ENCODE measurements around the gene MRPL20.
"Not testable (repeated sequence)": the region's sequence is repeated elsewhere in the genome, so short reads cannot be mapped to it uniquely, and the experiment has no call there.

MRPL20 gene

GRCh38 chr1:1406101-1406820 is 832 bp downstream of the MRPL20 start:
- DNase-seq (ENCODE audit: low read depth), result no peak

GRCh38 chr1:1403653-1404052 is 3.4 kb downstream of the MRPL20 start:
- DNase-seq (ENCODE audit: low read depth), result no peak

GRCh38 chr1:1402901-1403392 is 4.1 kb downstream of the MRPL20 start:
- not testable (repeated sequence) for DNase-seq (ENCODE audit: low read depth)

- no peak for DNase-seq (ENCODE audit: low read depth)
These were observed 4.8 kb downstream of the MRPL20 start for GRCh38 chr1:1402072-1402900.

GRCh38 chr1:1401457-1402010 is 5.6 kb downstream of the MRPL20 start:
- DNase-seq (ENCODE audit: low read depth), result no peak

- DNase-seq (ENCODE audit: low read depth), result no peak
These were observed 6.3 kb downstream of the MRPL20 start for GRCh38 chr1:1400576-1401456.

GRCh38 chr1:1399872-1400575 is 7.1 kb downstream of the MRPL20 start:
- DNase-seq (ENCODE audit: low read depth), result no peak

GRCh38 chr1:1399187-1399871 is 7.8 kb downstream of the MRPL20 start, which contains the start of gene CCNL2:
Gene CCNL2, minus strand, starts transcription at chr1:1399335. Its CDS starts 29 bp downstream, at chr1:1399306.
- DNase-seq (ENCODE audit: low read depth), result peak; percentile 100

GRCh38 chr1:1398677-1399186 is 8.4 kb downstream of the MRPL20 start:
- no peak for DNase-seq (ENCODE audit: low read depth)

- no peak for DNase-seq (ENCODE audit: low read depth)
These were observed 9.1 kb downstream of the MRPL20 start for GRCh38 chr1:1397839-1398523.

- no peak for DNase-seq (ENCODE audit: low read depth)
These were observed 11.9 kb downstream of the MRPL20 start for GRCh38 chr1:1395166-1395565.

GRCh38 chr1:1394116-1394515 is 13.0 kb downstream of the MRPL20 start:
- DNase-seq (ENCODE audit: low read depth), result no peak

GRCh38 chr1:1393428-1393827 is 13.7 kb downstream of the MRPL20 start:
- DNase-seq (ENCODE audit: low read depth), result no peak

GRCh38 chr1:1393014-1393413 is 14.1 kb downstream of the MRPL20 start:
- no peak for DNase-seq (ENCODE audit: low read depth)

GRCh38 chr1:1391225-1391624 is 15.9 kb downstream of the MRPL20 start:
- DNase-seq (ENCODE audit: low read depth), result no peak

GRCh38 chr1:1390675-1391074 is 16.4 kb downstream of the MRPL20 start:
- DNase-seq (ENCODE audit: low read depth), result no peak

GRCh38 chr1:1388078-1388472 is 19.0 kb downstream of the MRPL20 start:
- no peak for DNase-seq (ENCODE audit: low read depth)

- DNase-seq (ENCODE audit: low read depth), result no peak
These were observed 19.7 kb downstream of the MRPL20 start for GRCh38 chr1:1387098-1388077.
